Measurements from ENCODE around the gene SLAMF8.

GRCh38 chr1:159856576-159856975 lies 29.9 kb downstream of the SLAMF8 start:
- no peak for TF ChIP-seq CTCF (IDR thresholded peaks at IDR 0.05)
- TF ChIP-seq POLR2A (IDR thresholded peaks at IDR 0.05): no peak

Measured in body of pancreas (tissue), 4 donors.